HG03280 (cell line): Measurements from ENCODE around the gene PRDM16.

ENCODE experiments used
- ATAC-seq: cut with Tn5 transposase; IDR thresholded peaks from one replicate; pipeline ENCODE4 v1.9.1; 2021; ENCODE audit warnings: mild to moderate bottlenecking, moderate library complexity; ENCODE audit not compliant: unreplicated experiment

The PRDM16 gene

DNA sequence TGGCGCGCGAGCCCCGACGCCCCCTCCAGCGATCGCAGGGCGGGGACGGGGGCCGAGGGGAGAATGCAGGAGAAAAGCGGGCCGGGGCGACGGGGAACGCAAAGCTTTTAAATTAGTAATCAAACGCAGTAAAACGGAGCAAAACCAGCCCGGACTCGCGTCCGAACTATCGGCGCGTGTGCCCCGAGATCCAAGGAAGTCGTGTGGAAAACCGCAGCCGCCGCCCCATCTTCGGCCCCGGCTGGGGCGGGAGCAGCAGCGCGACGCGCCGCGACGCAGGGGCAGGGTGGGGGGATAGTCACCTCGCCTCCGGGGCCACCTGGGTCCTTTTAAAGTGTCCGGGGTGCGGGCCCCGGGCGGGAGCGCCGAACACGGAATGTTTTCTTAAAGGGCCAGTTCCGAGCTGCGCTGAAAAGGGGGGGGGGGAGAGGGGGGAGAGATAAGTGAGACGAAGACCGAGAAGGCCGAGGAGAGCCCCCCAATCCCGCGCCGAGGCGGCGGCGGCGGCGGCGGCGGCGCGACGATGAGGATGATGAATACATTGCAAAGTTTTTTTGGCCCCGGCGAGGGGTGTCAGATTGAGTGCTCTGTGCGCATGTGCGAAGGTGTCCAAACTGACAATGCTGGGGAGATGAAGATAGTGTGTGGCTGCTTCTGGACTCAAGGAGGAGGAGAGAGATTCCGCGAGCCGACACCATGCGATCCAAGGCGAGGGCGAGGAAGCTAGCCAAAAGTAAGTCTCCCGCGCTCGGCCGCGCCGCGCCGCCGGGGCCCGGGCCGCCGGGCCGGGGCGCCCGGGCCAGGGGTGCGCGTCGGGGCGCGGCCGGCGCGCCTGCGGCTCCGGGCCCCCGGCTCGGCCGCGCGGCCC, at the start of gene PRDM16:
PRDM16 (plus strand) TSS at position 640 of the 868 bp plus-strand sequence; CDS start at position 697, 57 bp downstream.
- no peak for ATAC-seq

DNA sequence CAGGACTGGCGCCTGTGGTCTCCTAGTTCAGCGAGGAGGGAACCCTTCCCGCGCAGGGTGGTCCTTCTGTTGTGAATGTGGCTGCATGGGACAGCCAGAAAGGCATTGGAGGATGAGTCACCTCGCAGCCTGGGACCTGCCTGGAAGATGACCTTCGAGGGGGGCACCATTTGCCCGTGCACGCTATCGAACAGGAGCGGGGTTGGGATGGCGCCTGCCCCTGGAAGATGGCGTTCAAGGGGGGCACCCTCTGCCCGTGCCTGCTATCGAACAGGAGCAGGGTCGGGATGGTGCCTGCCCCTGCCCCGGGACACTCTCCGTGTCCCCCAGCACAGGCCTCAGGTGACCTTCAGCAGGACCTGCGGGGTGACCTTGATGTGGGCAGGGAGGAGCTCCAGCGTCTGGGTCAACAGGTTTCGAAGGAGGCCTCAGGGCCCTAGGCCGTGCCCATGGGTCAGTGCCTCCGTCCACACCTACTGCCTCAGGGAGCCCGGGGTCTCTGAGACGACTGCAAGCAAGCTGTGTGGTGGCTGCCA, 49.4 kb upstream of the PRDM16 start:
- no peak for ATAC-seq

GRCh38 chr1:3020263-3020909, 48.6 kb upstream of the PRDM16 start:
- ATAC-seq: no peak

DNA sequence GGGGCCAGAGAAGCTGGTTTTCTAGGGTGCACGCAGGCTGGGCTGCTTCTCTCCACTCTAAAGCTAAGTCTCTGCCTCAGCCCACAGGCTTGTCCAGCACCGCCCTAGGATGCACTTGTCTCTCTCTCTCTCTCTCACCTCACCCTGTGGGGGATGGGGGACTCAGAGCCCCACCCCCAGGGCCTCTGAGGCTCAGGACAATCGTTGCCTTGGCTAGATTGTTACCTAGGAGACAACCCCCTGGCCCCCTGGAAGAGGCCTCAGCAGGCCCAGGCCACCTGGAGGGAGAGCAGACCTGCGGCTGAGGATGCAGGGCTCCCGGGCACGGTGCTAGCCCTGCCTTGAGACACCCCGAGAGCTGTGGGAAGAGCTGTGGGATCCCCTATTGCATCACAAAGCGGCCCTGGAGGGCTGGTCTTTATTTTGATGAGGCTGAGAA, 47.8 kb upstream of the PRDM16 start, which contains the start of gene ACTRT2:
ACTRT2 (plus strand) TSS at position 235 of the 439 bp plus-strand sequence. CDS start 220 bp downstream, outside the sequence.
- ATAC-seq: no peak

DNA sequence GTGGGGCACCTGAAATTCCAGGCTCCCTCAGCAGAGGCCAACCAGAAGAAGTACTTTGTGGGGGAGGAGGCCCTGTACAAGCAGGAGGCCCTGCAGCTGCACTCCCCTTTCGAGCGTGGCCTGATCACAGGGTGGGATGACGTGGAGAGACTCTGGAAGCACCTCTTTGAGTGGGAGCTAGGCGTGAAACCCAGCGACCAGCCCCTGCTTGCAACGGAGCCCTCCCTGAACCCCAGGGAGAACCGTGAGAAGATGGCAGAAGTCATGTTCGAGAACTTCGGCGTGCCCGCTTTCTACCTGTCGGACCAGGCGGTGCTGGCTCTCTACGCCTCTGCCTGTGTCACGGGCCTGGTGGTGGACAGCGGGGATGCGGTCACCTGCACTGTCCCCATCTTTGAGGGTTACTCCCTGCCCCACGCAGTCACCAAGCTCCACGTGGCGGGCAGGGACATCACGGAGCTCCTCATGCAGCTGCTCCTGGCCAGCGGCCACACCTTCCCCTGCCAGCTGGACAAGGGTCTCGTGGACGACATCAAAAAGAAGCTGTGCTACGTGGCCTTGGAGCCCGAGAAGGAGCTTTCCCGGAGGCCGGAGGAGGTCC, 47.1 kb upstream of the PRDM16 start:
- ATAC-seq: no peak

GRCh38 chr1:3022511-3022973, 46.5 kb upstream of the PRDM16 start:
- no peak for ATAC-seq

GRCh38 chr1:3022976-3023375, 46.0 kb upstream of the PRDM16 start:
- no peak for ATAC-seq

DNA sequence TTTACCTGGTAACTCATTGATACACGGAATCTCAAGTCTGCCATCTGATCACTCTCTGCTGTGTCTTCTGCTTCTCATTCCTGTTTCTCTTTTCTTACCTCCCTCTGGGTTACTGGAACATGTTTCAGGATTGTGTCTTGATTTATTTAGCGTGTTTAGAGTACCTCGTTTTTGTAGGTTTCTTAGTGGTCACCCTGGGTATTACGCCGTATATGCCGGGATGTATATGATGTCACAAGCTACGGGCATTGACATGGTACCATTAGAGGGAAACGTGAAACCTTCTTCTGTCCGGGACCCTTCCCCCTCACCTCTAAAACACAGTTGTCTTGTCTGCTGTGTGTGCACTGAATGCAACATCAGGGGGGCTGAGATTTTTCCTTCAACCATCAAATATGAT, 45.0 kb upstream of the PRDM16 start:
- no peak for ATAC-seq

DNA sequence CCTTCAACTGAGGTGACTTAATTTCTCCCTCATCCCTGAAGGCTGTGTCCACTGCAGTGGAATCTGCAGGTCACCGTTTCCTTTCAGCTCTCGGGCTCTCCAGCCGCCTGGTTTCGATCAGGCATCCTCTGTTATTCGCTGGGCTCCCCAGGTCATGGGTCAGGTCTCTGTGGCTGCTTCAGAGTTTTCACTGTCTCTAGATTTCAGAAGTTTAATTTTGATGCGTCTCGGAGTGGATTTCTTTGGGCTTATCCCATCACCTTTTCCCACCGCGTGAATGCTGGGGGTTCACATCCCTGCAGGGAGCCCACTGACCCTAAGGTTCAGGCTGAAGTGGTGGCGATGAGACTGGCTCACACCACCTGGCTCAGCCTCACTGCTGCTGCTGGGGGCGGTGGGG, 44.4 kb upstream of the PRDM16 start:
- no peak for ATAC-seq

- no peak for ATAC-seq
Measured at GRCh38 chr1:3026124-3026523, 42.9 kb upstream of the PRDM16 start.

DNA sequence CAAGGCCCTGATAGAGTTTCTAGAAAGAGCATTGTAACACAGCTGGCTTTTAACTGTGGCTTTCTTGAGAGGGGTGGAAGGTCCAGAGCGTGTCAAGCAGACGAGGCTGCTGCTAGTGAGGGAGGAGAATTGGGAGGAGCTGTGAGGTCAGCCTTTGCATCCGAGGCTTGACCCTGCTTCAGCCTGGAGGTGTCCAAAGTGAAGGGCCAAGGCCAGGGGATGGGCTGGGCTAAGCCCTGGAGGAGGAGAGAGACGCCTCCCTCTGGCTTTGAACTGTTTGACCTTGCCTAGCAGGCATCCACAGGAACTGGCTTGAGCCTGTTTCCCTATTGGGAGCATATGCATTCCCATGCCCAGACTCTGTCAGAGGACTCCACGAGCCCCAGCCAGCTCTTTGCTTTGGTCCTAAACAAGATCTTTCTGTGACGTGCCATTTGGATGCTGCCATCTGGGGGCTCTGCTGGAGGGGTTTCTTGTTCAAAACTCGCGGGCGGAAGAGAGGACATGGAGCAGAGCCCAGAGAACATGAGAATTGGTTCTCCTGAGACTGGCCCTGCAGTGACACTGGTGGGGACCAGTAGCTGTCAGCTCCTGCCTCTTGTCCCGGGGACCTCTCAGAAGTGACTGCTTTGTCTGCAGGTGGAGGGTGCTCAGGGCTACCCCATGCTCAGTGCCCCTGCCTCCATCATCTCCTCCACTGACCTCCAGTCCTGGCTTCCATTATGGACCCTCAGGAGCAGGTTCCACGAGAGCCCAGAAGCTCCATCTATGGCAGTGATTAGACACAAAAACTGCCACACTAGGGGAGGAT, 42.2 kb upstream of the PRDM16 start:
- no peak for ATAC-seq

DNA sequence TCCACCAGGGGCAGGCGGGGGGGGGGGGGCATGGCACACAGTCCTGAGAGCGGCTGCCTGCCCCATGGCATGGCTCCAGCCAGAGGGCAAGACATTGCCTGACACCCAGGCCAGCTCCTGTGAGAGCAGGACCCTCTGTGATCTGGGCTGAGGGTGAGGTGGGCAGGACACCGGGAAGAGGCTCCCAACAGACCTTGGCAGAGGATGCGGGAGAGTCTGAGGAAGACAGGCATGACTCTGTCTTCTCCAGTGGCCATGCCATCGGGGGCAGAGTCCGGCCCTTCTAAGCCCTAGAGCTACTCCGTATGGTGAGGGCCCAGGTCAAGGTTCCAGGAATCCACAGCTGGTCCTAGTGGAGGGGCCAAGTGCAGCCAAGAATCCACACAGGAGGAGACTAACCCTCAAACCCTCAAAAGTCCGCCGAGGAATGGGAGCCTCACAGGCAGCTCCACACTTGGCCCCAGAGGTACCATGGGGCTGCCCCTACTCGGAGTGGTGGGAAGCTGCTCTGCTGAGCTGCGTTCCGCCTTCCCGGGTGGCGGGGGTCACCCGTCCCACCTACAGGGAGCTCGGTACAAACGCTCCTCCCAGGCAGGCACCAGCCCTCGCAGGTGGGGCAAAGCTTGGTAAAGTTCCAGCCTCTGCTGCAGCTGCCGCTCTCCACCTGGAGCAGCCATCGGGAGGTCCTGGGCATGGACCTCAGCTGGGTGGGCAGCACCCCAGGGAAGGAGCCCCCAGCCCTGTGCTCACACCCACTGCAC, 41.2 kb upstream of the PRDM16 start:
- no peak for ATAC-seq

DNA sequence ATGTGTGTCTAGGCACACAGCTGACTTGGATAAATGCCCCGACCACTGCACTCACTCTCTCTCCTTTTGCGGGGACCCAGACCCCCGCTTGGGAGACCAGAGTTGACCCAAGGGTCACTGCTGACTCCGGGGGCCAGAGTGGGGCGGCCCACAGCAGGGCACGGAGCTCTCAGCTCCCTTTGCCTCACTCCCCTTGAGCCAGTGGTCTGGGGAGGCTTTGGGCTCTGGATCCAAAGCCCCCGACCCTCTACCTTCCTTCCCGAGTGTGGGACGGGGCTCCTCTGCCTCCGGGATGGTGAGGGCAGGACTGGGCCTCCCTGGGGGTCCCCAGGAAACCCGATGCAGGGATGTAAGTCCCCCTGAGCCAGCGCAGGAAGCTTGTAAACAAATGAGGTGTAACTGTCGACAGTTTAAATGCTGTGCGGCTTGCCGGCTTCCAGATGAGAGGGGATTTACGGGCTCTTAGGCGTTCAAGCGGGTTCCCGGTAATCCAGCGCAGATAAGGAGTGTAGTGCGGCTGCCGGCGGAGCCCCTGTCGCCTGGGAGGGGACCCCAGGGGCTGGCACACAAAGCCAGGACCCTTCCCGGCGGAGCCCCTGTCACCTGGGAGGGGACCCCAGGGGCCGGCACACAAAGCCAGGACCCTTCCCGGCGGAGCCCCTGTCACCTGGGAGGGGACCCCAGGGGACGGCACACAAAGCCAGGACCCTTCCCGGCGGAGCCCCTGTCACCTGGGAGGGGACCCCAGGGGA, 40.3 kb upstream of the PRDM16 start:
- ATAC-seq: no peak

DNA sequence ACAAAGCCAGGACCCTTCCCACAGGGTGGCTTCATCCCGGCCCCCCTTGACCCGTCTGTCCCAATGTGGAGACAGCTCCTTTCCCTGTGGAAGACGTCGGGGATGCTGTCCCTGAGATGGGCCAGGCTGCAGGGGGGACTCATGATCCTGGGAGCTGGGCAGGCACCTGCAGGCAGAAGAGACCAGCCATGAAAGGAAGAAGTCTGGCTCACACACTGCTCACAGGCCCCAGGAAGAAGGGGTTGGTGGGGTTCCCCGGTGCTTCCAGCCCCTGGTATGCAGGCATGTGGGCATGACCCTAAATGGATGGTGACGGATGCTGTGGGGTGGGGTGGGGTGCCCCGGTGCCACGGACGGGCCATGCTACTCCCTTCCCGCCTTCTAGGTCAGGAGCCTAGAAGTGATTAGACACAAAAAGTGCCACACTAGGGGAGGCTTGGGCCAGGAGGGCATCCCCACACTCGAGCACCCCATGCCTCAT, 39.5 kb upstream of the PRDM16 start:
- ATAC-seq: no peak

GRCh38 chr1:3029991-3030662, 38.9 kb upstream of the PRDM16 start:
- ATAC-seq: no peak

GRCh38 chr1:3030663-3031381, 38.2 kb upstream of the PRDM16 start:
- no peak for ATAC-seq

GRCh38 chr1:3031401-3032221, 37.4 kb upstream of the PRDM16 start:
- ATAC-seq: no peak
